PC-9 (cell line): ENCODE results near the gene SUN1. TPM values are rescaled to one million over a fixed set of nuclear protein-coding genes. Genes with fewer than 3 reads are reported as not detected.
"Not testable (repeated sequence)": the region's sequence is repeated elsewhere in the genome, so short reads cannot be mapped to it uniquely, and the experiment has no call there.

Experiments
- BruUV-seq: library from RNA; stranded (reverse); fragments of 400-500 nt; replicated peaks from 2 replicates; lab custom pipeline; 2021; lab: Mats Ljungman, UMichigan
- CTCF ChIA-PET: fragments of 300-600 bp; sonication (Branson Sonifier 250); formaldehyde crosslinking; loops from one replicate; lab custom pipeline; 2022; ENCODE audit warnings: antibody characterized with exemption; lab: Charles Lee
- POLR2A ChIA-PET: fragments of 300-600 bp; sonication (Branson Sonifier 250); formaldehyde crosslinking; loops from one replicate; lab custom pipeline; 2022; ENCODE audit warnings: antibody characterized with exemption; ENCODE audit not compliant: unreplicated experiment; lab: Charles Lee
- DNase-seq, 2 experiments: peaks; one replicate each; pipeline versions ENCODE4 v3.0.0 to v3.0.0-alpha.2; 2015 to 2022; ENCODE audit warnings: mixed read lengths in 1 of 2
- H2AFZ ChIP-seq: fragments of 200-600 bp; sonication (generic); 2 replicates; pipeline ENCODE4 v1.8.1; 2017; ENCODE audit warnings: antibody characterized with exemption
- H3F3A ChIP-seq: fragments of 200-600 bp; sonication (generic); 2 replicates; pipeline ENCODE4 v1.8.1; 2017; ENCODE audit warnings: antibody characterized with exemption, mild to moderate bottlenecking, low read depth; ENCODE audit not compliant: insufficient read depth
- H3K27ac ChIP-seq: fragments of 200-600 bp; sonication (generic); 2 replicates; pipeline ENCODE4 v1.6.1; 2016; ENCODE audit warnings: mixed run types
- H3K27me3 ChIP-seq: fragments of 200-600 bp; sonication (generic); 2 replicates; pipeline ENCODE4 v1.6.1; 2016; ENCODE audit warnings: low read depth, mixed run types; ENCODE audit not compliant: insufficient read depth
- H3K36me3 ChIP-seq: fragments of 200-600 bp; sonication (generic); 2 replicates; pipeline ENCODE4 v1.6.1; 2016; ENCODE audit warnings: low read depth, mixed run types
- H3K4me1 ChIP-seq: fragments of 200-600 bp; sonication (generic); replicated peaks from 2 replicates; pipeline ENCODE4 v1.6.1; 2016; ENCODE audit warnings: mixed run types; ENCODE audit not compliant: insufficient read depth
- H3K4me2 ChIP-seq: fragments of 200-600 bp; sonication (generic); 2 replicates; pipeline ENCODE4 v1.6.1; 2017; ENCODE audit warnings: mixed run types
- H3K4me3 ChIP-seq: fragments of 200-600 bp; sonication (generic); 2 replicates; pipeline ENCODE4 v1.6.1; 2016; ENCODE audit warnings: mixed run types
- H3K79me2 ChIP-seq: fragments of 200-600 bp; sonication (generic); 2 replicates; pipeline ENCODE4 v1.6.1; 2017; ENCODE audit warnings: low read depth, mixed run types
- H3K9me2 ChIP-seq: fragments of 200-600 bp; sonication (generic); 2 replicates; pipeline ENCODE4 v1.8.1; 2017; ENCODE audit warnings: mild to moderate bottlenecking; ENCODE audit not compliant: insufficient read depth
- H3K9me3 ChIP-seq: fragments of 200-600 bp; sonication (generic); 2 replicates; pipeline ENCODE4 v1.8.1; 2016; ENCODE audit warnings: low read depth; ENCODE audit not compliant: insufficient read depth
- H4K20me1 ChIP-seq: fragments of 200-600 bp; sonication (generic); 2 replicates; pipeline ENCODE4 v1.8.1; 2017; ENCODE audit not compliant: insufficient read depth
- CTCF ChIP-seq: fragments of 200-600 bp; sonication (generic); conservative IDR thresholded peaks from 2 replicates; pipeline ENCODE4 v1.6.1; 2017; ENCODE audit warnings: mixed run types, antibody characterized with exemption, mild to moderate bottlenecking, moderate library complexity
- EZH2 ChIP-seq: fragments of 200-600 bp; sonication (generic); IDR thresholded peaks from 2 replicates; pipeline ENCODE4 v1.8.0; 2017; ENCODE audit warnings: antibody characterized with exemption, low read depth
- intact Hi-C: fragments of 100-400 bp; cut with micrococcal nuclease; formaldehyde crosslinking; loops from one replicate; pipeline ENCODE4 v1.10.0; 2022; ENCODE audit not compliant: unreplicated experiment
- total RNA-seq: library from RNA; stranded (reverse); gene quantifications from 2 replicates; pipeline ENCODE4 v1.2.3, GENCODE V29; 2021

The SUN1 gene
- total RNA-seq, 1 experiment from 2014 or later = 245 TPM

DNA sequence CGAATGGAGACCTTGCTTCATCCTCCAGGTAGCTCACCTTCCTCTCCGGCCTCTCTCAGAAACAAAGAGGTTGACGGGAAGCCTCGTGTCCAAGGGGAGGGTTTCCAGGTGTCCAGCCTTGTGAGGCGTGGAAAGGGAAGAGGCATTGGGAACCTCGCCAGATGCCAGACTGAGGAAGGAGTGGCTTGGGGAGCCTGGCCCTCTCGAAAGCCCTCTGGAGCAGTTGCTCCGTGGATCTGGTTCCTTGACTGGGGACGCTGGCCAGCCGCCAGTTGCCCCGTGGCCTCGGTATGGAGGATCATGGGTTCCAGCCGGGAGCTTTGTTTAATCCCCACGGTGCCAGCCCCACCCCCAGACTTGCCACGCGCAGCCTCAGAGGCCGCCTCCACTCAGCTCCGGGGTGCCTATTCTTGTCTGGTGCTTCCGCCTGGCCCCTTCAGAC is 30.3 kb upstream of the SUN1 start:
- TF ChIP-seq CTCF (no peak), EZH2 (no peak)
- CTCF ChIA-PET = interaction anchor here (0.6 kb wide), 1 partner anchor 13 kb away, joined by 19 read pairs; no protein-coding TSS in a partner anchor
- peak in 1 of 2 experiments; percentile 66 for DNase-seq
- H3K79me2 ChIP-seq = no peaks in the 10 kb centered on the region
- intact Hi-C loops = no loop called here
- H3K4me3 ChIP-seq = no peak overlapping the region
- POLR2A ChIA-PET = interaction anchor here (0.7 kb wide), 1 partner anchor 8 kb away, joined by 8 read pairs; no protein-coding TSS in a partner anchor
- H3F3A ChIP-seq = peaks cover 5% of the 10 kb centered on the region; the same call in 1 of the 2 replicates
- H4K20me1 ChIP-seq = no peaks in the 10 kb centered on the region
- no peak overlapping the region for H3K4me2 ChIP-seq
- H3K27ac ChIP-seq = no peak overlapping the region
- no peaks in the 10 kb centered on the region for H3K9me3 ChIP-seq
- no TSS peak for BruUV-seq
- no peaks in the 10 kb centered on the region for H3K4me1 ChIP-seq
- H2AFZ ChIP-seq = no peak overlapping the region
- H3K9me2 ChIP-seq = no peaks in the 10 kb centered on the region
- no peaks in the 10 kb centered on the region for H3K27me3 ChIP-seq
- H3K36me3 ChIP-seq = no peaks in the 10 kb centered on the region

DNA sequence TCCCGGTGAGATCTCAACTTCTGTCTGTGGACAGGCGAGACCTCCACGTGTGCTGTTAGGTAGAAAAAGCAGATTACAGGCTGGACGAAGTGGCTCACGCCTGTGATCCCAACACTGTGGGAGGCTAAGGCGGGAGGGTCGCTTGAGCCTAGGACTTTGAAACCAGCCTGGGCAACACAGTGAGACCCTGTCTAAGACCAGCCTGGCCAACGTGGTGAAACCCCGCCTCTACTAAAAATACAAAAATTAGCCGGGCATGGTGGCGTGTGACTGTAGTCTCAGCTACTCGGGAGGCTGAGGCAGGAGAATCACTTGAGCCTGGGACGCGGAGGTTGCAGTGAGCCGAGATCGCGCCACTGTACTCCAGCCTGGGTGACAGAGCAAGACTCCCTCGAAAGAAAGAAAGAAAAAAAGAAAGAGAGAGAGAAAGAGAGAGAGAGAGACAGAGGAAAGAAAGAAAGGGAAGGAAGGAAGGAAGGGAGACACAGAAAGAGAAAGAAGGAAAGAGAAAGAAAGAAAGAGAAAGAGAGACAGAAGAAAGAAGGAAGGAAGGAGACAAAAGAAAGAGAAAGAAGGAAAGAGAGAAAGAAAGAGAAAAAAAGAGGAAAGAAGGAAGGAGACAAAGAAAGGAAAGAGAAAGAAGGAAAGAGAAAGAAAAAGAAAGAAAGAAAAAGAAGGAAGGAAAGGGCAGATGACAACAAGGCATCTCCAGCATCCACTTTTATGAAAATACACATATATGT is 29.6 kb upstream of the SUN1 start:
- DNase-seq = no peak
- TF ChIP-seq EZH2 (no peak), CTCF (no peak)
- Histone ChIP-seq H3K9me2 (no peaks in the 10 kb centered on the region), H3K9me3 (no peaks in the 10 kb centered on the region), H3K27ac (0 out of 2 replicates have a peak overlapping the region, but pooled peaks have one; percentile 16), H2AFZ (no peak overlapping the region), H3K4me1 (no peaks in the 10 kb centered on the region), H3K27me3 (no peaks in the 10 kb centered on the region), H3K4me2 (no peak overlapping the region), H3K4me3 (no peak overlapping the region), H4K20me1 (no peaks in the 10 kb centered on the region), H3F3A (peaks cover 5% of the 10 kb centered on the region; the same call in 1 of the 2 replicates), H3K36me3 (no peaks in the 10 kb centered on the region), H3K79me2 (no peaks in the 10 kb centered on the region)
- intact Hi-C loops = no loop called here
- no TSS peak for BruUV-seq
- ChIA-PET CTCF (interaction anchor here (0.6 kb wide), 1 partner anchor 12 kb away, joined by 19 read pairs; no protein-coding TSS in a partner anchor), POLR2A (no interaction called here)

GRCh38 chr7:803243-803635 is 29.0 kb upstream of the SUN1 start:
- Histone ChIP-seq H3K4me3 (no peak overlapping the region), H3K27ac (0 out of 2 replicates have a peak overlapping the region, but pooled peaks have one; percentile 16), H4K20me1 (no peaks in the 10 kb centered on the region), H3F3A (peaks cover 5% of the 10 kb centered on the region; the same call in 1 of the 2 replicates), H3K4me2 (no peak overlapping the region), H3K4me1 (no peaks in the 10 kb centered on the region), H3K36me3 (no peaks in the 10 kb centered on the region), H3K9me2 (no peaks in the 10 kb centered on the region), H3K9me3 (no peaks in the 10 kb centered on the region), H3K79me2 (no peaks in the 10 kb centered on the region), H2AFZ (no peak overlapping the region), H3K27me3 (no peaks in the 10 kb centered on the region)
- DNase-seq = no peak
- intact Hi-C loops = no loop called here
- ChIA-PET POLR2A (no interaction called here), CTCF (no interaction called here)
- BruUV-seq = no TSS peak
- TF ChIP-seq CTCF (no peak), EZH2 (no peak)

DNA sequence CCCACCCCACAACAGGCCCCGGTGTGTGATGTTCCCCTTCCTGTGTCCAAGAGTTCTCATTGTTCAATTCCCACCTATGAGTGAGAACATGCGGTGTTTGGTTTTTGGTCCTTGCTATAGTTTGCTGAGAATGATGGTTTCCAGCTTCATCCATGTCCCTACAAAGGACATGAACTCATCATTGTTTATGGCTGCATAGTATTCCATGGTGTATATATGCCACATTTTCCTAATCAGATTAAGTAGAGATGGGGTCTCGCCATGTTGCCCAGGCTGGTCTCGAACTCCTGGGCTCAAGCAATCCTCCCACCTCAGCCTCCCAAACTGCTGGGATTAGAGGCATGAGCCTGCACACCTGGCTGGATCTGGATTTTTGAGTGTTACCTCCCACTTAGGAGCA is 28.5 kb upstream of the SUN1 start:
- H3K79me2 ChIP-seq, H3K4me1 ChIP-seq, H3K4me2 ChIP-seq, BruUV-seq, intact Hi-C loops, H3K9me3 ChIP-seq, DNase-seq, CTCF ChIA-PET, H3F3A ChIP-seq, H3K36me3 ChIP-seq, H2AFZ ChIP-seq, POLR2A ChIA-PET, H3K9me2 ChIP-seq, H3K27me3 ChIP-seq, H4K20me1 ChIP-seq, H3K4me3 ChIP-seq, H3K27ac ChIP-seq: not testable (repeated sequence)
